ENCODE results near the gene PTPRD.

DNA sequence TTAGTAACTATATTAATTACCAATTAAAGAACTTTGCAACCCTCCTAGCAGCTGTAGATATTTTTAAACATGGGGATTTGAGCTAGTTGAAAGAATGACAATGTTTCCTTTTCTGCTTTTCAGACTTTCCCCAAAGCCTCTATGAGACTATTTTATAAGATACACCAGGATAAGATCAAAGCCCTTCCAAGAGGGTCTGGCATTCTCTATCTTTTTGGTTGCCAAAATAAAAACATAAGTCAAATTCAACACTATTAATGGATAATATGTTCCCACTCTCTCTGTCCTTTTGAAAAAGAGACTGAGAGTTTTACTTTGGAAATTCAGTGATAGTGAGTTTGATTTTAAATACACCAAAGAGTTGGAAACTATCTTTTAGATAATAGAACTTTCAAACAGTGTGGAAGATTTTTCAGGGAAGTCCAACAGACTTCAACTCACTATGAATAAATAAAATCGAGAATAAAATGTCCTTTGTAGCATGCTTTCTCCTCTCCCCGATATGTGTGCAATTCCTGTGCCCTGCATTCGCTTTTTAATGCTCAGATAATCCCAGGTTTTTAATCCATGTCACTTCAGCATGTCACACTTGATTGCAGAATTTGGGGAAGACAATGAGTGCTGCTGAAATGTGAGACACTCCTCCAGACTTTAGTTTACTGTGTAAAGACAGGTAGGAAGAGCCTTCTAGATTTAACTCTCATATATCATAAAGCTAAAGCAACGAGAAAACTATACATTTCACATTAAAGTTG lies 1717.5 kb downstream of the PTPRD start:
- TF ChIP-seq EZH2 (IDR thresholded peaks at IDR 0.05) (no peak), POLR2AphosphoS5 (IDR thresholded peaks at IDR 0.05; ENCODE audit: borderline replicate concordance, low read depth, low read length) (no peak), FOXP2 (optimal IDR thresholded peaks at IDR 0.05; ENCODE audit: control extremely low read depth, extremely low read length, insufficient read depth) (no peak)
